HG03045 (cell line): ENCODE data around the gene RFX1.
"Not testable (repeated sequence)": the region's sequence is repeated elsewhere in the genome, so short reads cannot be mapped to it uniquely, and the experiment has no call there.

Experiments used
- ATAC-seq: cut with Tn5 transposase; IDR thresholded peaks from one replicate; pipeline ENCODE4 v1.9.1; 2021; ENCODE audit warnings: mild to moderate bottlenecking, moderate library complexity; ENCODE audit not compliant: unreplicated experiment

The RFX1 gene

GRCh38 chr19:13937479-13938300 lies 68.4 kb downstream of the RFX1 start:
- ATAC-seq = no peak

- no peak for ATAC-seq
Measured at GRCh38 chr19:13935765-13936510, 70.2 kb downstream of the RFX1 start.

- ATAC-seq = no peak
Measured at GRCh38 chr19:13934785-13935109, 71.4 kb downstream of the RFX1 start.

GRCh38 chr19:13932911-13933393 lies 73.2 kb downstream of the RFX1 start:
- no peak for ATAC-seq

- ATAC-seq = no peak
Measured at GRCh38 chr19:13932149-13932637, 73.9 kb downstream of the RFX1 start.

- no peak for ATAC-seq
Measured at GRCh38 chr19:13931391-13932148, 74.5 kb downstream of the RFX1 start.

- no peak for ATAC-seq
Measured at GRCh38 chr19:13930402-13930801, 75.7 kb downstream of the RFX1 start.

GRCh38 chr19:13929956-13930355 lies 76.2 kb downstream of the RFX1 start:
- no peak for ATAC-seq

GRCh38 chr19:13929340-13929739 lies 76.8 kb downstream of the RFX1 start:
- no peak for ATAC-seq

- no peak for ATAC-seq
Measured at GRCh38 chr19:13926715-13927114, 79.4 kb downstream of the RFX1 start.

GRCh38 chr19:13926010-13926409 lies 80.1 kb downstream of the RFX1 start:
- ATAC-seq = no peak

GRCh38 chr19:13923194-13923987 lies 82.7 kb downstream of the RFX1 start:
- ATAC-seq = no peak

GRCh38 chr19:13922118-13922517 lies 84.0 kb downstream of the RFX1 start:
- ATAC-seq = not testable (repeated sequence)

GRCh38 chr19:13920940-13921747 lies 85.0 kb downstream of the RFX1 start:
- no peak for ATAC-seq

GRCh38 chr19:13920524-13920923 lies 85.6 kb downstream of the RFX1 start:
- no peak for ATAC-seq

GRCh38 chr19:13918726-13919411 lies 87.3 kb downstream of the RFX1 start:
- no peak for ATAC-seq

- no peak for ATAC-seq
Measured at GRCh38 chr19:13917888-13918406, 88.2 kb downstream of the RFX1 start.

GRCh38 chr19:13914777-13915176 lies 91.3 kb downstream of the RFX1 start:
- ATAC-seq = no peak

GRCh38 chr19:13913352-13913751 lies 92.8 kb downstream of the RFX1 start:
- no peak for ATAC-seq
